MM.1S (cell line): ENCODE results near the gene ANKRD12.
"Not testable (repeated sequence)": the region's sequence is repeated elsewhere in the genome, so short reads cannot be mapped to it uniquely, and the experiment has no call there.

Experiments used
- DNase-seq: peaks from one replicate; pipeline ENCODE4 v3.0.0-alpha.2; 2015
- H2AFZ ChIP-seq: fragments of 300-600 bp; sonication (generic); 2 replicates; pipeline ENCODE4 v1.6.0; 2016; ENCODE audit warnings: antibody characterized with exemption, low read length
- H3F3A ChIP-seq: fragments of 300-600 bp; sonication (generic); 2 replicates; pipeline ENCODE4 v1.6.1; 2016; ENCODE audit warnings: mild to moderate bottlenecking, antibody characterized with exemption, low read length, moderate library complexity, mixed read lengths; ENCODE audit not compliant: insufficient read depth
- H3K27ac ChIP-seq: fragments of 300-600 bp; sonication (generic); 2 replicates; pipeline ENCODE4 v1.5.1; 2016; ENCODE audit warnings: mild to moderate bottlenecking, low read length
- H3K27me3 ChIP-seq: fragments of 300-600 bp; sonication (generic); replicated peaks from 2 replicates; pipeline ENCODE4 v1.6.0; 2016; ENCODE audit warnings: low read length; ENCODE audit not compliant: insufficient read depth
- H3K36me3 ChIP-seq: fragments of 300-600 bp; sonication (generic); replicated peaks from 2 replicates; pipeline ENCODE4 v1.6.1; 2016; ENCODE audit warnings: mild to moderate bottlenecking, low read length, mixed read lengths; ENCODE audit not compliant: insufficient read depth
- H3K4me1 ChIP-seq: fragments of 300-600 bp; sonication (generic); 2 replicates; pipeline ENCODE4 v1.6.1; 2016; ENCODE audit warnings: low read length, mixed read lengths
- H3K4me2 ChIP-seq: fragments of 300-600 bp; sonication (generic); 2 replicates; pipeline ENCODE4 v1.6.0; 2016; ENCODE audit warnings: low read depth, low read length
- H3K4me3 ChIP-seq: fragments of 300-600 bp; sonication (generic); 2 replicates; pipeline ENCODE4 v1.5.1; 2016; ENCODE audit warnings: low read length, mixed read lengths
- H3K79me2 ChIP-seq: fragments of 300-600 bp; sonication (generic); 2 replicates; pipeline ENCODE4 v1.6.1; 2016; ENCODE audit warnings: mixed run types, low read length, mixed read lengths
- H3K9ac ChIP-seq: fragments of 300-600 bp; sonication (generic); 2 replicates; pipeline ENCODE4 v1.6.1; 2016; ENCODE audit warnings: low read length, mixed read lengths
- H3K9me2 ChIP-seq: fragments of 300-600 bp; sonication (generic); replicated peaks from 2 replicates; pipeline ENCODE4 v1.6.1; 2016; ENCODE audit warnings: mild to moderate bottlenecking, low read length, mixed read lengths; ENCODE audit not compliant: insufficient read depth
- H3K9me3 ChIP-seq: fragments of 300-600 bp; sonication (generic); replicated peaks from 2 replicates; pipeline ENCODE4 v1.6.1; 2016; ENCODE audit warnings: mild to moderate bottlenecking, low read length, mixed read lengths; ENCODE audit not compliant: insufficient read depth
- H4K20me1 ChIP-seq: fragments of 300-600 bp; sonication (generic); 2 replicates; pipeline ENCODE4 v1.6.1; 2016; ENCODE audit warnings: mild to moderate bottlenecking, low read length, moderate library complexity, mixed read lengths; ENCODE audit not compliant: insufficient read depth
- CTCF ChIP-seq: fragments of 300-600 bp; sonication (generic); IDR thresholded peaks from 2 replicates; pipeline ENCODE4 v1.5.1; 2016; ENCODE audit warnings: antibody characterized with exemption, low read length, mixed read lengths
- EZH2 ChIP-seq: fragments of 300-600 bp; sonication (generic); optimal IDR thresholded peaks from 2 replicates; pipeline ENCODE3; 2017; ENCODE audit warnings: low read depth, mild to moderate bottlenecking, antibody characterized with exemption, low read length, mixed read lengths
- EZH2phosphoT487 ChIP-seq: fragments of 300-600 bp; sonication (generic); IDR thresholded peaks from 2 replicates; pipeline ENCODE4 v1.6.1; 2018; ENCODE audit warnings: antibody characterized with exemption, low read length

Gene ANKRD12

DNA sequence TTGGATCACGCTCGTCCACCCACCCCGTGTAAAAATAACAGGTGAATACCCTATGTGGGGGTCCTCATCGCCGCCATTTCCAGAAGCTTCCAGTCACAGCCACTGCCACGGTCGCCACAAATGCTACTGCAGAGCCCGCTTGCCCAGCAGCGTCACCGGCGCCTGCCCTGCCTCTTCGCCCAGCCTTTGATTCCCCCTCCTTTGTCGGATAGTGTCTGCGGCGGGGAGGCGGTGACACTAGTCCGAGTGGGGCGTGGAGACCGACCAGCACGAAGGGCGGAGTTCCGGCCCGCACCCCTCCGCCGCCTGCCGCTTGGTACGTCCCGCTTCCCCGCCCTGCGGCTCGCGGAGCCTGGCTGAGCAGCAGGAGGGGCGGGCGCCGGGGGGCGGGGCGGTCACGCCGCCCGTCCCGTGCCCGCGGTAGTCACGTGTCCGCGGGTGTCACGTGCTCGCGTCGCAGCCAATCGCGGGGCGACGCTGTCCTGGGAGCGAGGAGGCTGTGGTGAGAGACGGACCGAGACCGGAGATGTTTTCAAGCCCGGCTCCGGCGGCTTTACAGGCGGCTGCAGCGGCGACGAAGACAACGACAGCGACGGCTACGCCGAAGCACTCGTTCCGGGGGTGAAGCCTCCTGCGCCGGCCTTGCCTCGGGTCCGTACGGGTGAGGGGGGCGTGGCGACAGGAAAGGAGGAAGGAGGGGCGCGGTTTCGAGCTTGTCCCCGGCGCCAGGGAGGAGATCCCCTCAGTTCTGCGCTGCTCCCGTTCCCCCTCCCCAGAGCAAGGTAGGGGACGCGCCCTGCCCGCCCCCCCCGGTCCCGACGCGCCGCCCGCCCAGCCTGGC is at the start of gene ANKRD12:
ANKRD12 (plus strand) TSS at position 467 of the 841 bp plus-strand sequence. CDS start 45,652 bp downstream, outside the sequence.
- Histone ChIP-seq H3K79me2 (peaks cover 92% of the 10 kb centered on the region), H2AFZ (no peak within 1 kb of the TSS), H3K9ac (peak within 1 kb of the TSS; percentile 96), H3F3A (peaks cover 89% of the 10 kb centered on the region), H3K4me3 (peak within 1 kb of the TSS; percentile 89), H3K9me2 (no peaks in the 10 kb centered on the region), H3K4me2 (peak within 1 kb of the TSS; percentile 86), H3K27ac (peak within 1 kb of the TSS; percentile 97), H3K9me3 (no peaks in the 10 kb centered on the region), H4K20me1 (no peaks in the 10 kb centered on the region), H3K36me3 (peaks cover 36% of the 10 kb centered on the region; the same call in 1 of the 2 replicates), H3K27me3 (no peaks in the 10 kb centered on the region), H3K4me1 (peaks cover 22% of the 10 kb centered on the region)
- TF ChIP-seq CTCF: no peak
- TF ChIP-seq EZH2phosphoT487: no peak
- no peak for TF ChIP-seq EZH2
- DNase-seq: peak; percentile 98

- Histone ChIP-seq H3K4me2 (no peak overlapping the region), H3K79me2 (peaks cover 21% of the 10 kb centered on the region), H3K36me3 (no peaks in the 10 kb centered on the region), H3K9me2 (no peaks in the 10 kb centered on the region), H3K4me1 (peaks cover 24% of the 10 kb centered on the region), H2AFZ (no peak overlapping the region), H3K9me3 (no peaks in the 10 kb centered on the region), H3K27me3 (no peaks in the 10 kb centered on the region), H3K9ac (no peak overlapping the region), H3K4me3 (no peak overlapping the region), H3K27ac (no peak overlapping the region), H3F3A (peaks cover 26% of the 10 kb centered on the region), H4K20me1 (no peaks in the 10 kb centered on the region)
- TF ChIP-seq EZH2 (no peak), EZH2phosphoT487 (no peak), CTCF (no peak)
- no peak for DNase-seq
These were observed 49.4 kb upstream of the ANKRD12 start for GRCh38 chr18:9087144-9087543.

DNA sequence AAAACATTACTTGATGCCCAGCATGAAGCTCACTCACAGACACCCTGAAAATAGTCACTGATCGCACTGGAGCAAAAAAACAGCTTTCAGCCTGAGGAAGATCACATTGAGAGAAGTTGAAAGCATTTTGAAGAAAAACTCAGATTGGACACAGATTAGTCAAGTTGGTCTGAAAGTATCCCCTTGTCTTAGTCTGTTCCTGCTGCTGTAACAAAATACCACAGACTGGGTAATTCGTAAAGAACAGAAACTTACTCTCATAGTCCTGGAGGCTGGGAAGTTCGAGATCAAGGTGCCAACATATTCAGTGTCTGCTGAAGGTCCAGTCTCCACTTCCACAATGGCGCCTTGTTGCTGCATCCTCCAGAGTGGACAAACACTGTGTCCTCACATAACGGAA is 48.3 kb upstream of the ANKRD12 start:
- H2AFZ ChIP-seq: no peak overlapping the region
- no peak overlapping the region for H3K4me3 ChIP-seq
- no peaks in the 10 kb centered on the region for H3K9me2 ChIP-seq
- no peaks in the 10 kb centered on the region for H4K20me1 ChIP-seq
- H3K9ac ChIP-seq: no peak overlapping the region
- H3K79me2 ChIP-seq: peaks cover 21% of the 10 kb centered on the region
- H3K27ac ChIP-seq: no peak overlapping the region
- DNase-seq: no peak
- H3F3A ChIP-seq: peaks cover 16% of the 10 kb centered on the region
- H3K36me3 ChIP-seq: no peaks in the 10 kb centered on the region
- H3K4me1 ChIP-seq: peaks cover 16% of the 10 kb centered on the region
- H3K4me2 ChIP-seq: no peak overlapping the region
- TF ChIP-seq CTCF (no peak), EZH2phosphoT487 (no peak), EZH2 (no peak)
- no peaks in the 10 kb centered on the region for H3K27me3 ChIP-seq
- no peaks in the 10 kb centered on the region for H3K9me3 ChIP-seq

- Histone ChIP-seq H3K79me2 (peaks cover 21% of the 10 kb centered on the region), H3K4me1 (peaks cover 12% of the 10 kb centered on the region), H3F3A (peaks cover 11% of the 10 kb centered on the region)
- not testable (repeated sequence) for DNase-seq, H3K27me3 ChIP-seq, H2AFZ ChIP-seq, H3K9me3 ChIP-seq, H3K36me3 ChIP-seq, H3K4me3 ChIP-seq, H4K20me1 ChIP-seq, H3K4me2 ChIP-seq, H3K9me2 ChIP-seq, H3K27ac ChIP-seq, H3K9ac ChIP-seq
These were observed 47.9 kb upstream of the ANKRD12 start for GRCh38 chr18:9088727-9089126.
